GM21717 (cell line): ENCODE data around the gene TBC1D5.
"Not testable (repeated sequence)": the region's sequence is repeated elsewhere in the genome, so short reads cannot be mapped to it uniquely, and the experiment has no call there.

Experiments
- ATAC-seq: cut with Tn5 transposase; IDR thresholded peaks from one replicate; pipeline ENCODE4 v1.9.1; 2021; ENCODE audit warnings: mild to moderate bottlenecking, moderate library complexity; ENCODE audit not compliant: unreplicated experiment

TBC1D5 gene

GRCh38 chr3:17423786-17424536 lies 318.5 kb downstream of the TBC1D5 start:
- peak; percentile 77 for ATAC-seq

- ATAC-seq, result no peak
Observed at GRCh38 chr3:17422636-17423035, 319.8 kb downstream of the TBC1D5 start.

GRCh38 chr3:17420668-17421067 lies 321.8 kb downstream of the TBC1D5 start:
- ATAC-seq, result no peak

- ATAC-seq, result peak; percentile 86
Observed at GRCh38 chr3:17412950-17413530, 329.4 kb downstream of the TBC1D5 start.

- ATAC-seq, result no peak
Observed at GRCh38 chr3:17411157-17411877, 331.1 kb downstream of the TBC1D5 start.

- no peak for ATAC-seq
Observed at GRCh38 chr3:17407576-17407975, 334.9 kb downstream of the TBC1D5 start.

- no peak for ATAC-seq
Observed at GRCh38 chr3:17404548-17404947, 337.9 kb downstream of the TBC1D5 start.

GRCh38 chr3:17402442-17402841 lies 340.0 kb downstream of the TBC1D5 start:
- ATAC-seq, result no peak

GRCh38 chr3:17401912-17402311 lies 340.5 kb downstream of the TBC1D5 start:
- ATAC-seq, result no peak

- ATAC-seq, result peak; percentile 30
Observed at GRCh38 chr3:17399586-17399985, 342.8 kb downstream of the TBC1D5 start.

GRCh38 chr3:17398959-17399551 lies 343.4 kb downstream of the TBC1D5 start:
- peak; percentile 97 for ATAC-seq

GRCh38 chr3:17396036-17396435 lies 346.4 kb downstream of the TBC1D5 start:
- no peak for ATAC-seq

GRCh38 chr3:17394541-17395155 lies 347.8 kb downstream of the TBC1D5 start:
- no peak for ATAC-seq

GRCh38 chr3:17392516-17392915 lies 349.9 kb downstream of the TBC1D5 start:
- ATAC-seq, result not testable (repeated sequence)

- ATAC-seq, result no peak
Observed at GRCh38 chr3:17390785-17391184, 351.6 kb downstream of the TBC1D5 start.

GRCh38 chr3:17387108-17387507 lies 355.3 kb downstream of the TBC1D5 start:
- no peak for ATAC-seq

- no peak for ATAC-seq
Observed at GRCh38 chr3:17386432-17386831, 356.0 kb downstream of the TBC1D5 start.

- ATAC-seq, result no peak
Observed at GRCh38 chr3:17384567-17385296, 357.7 kb downstream of the TBC1D5 start.

GRCh38 chr3:17373304-17373703 lies 369.1 kb downstream of the TBC1D5 start:
- no peak for ATAC-seq
